ENCODE results near the gene CTSE.

Gene CTSE

GRCh38 chr1:206049919-206050600, 26.4 kb upstream of the CTSE start:
- DNase-seq = no peak

- no peak for DNase-seq
These were observed 25.6 kb upstream of the CTSE start for GRCh38 chr1:206049293-206049692.

GRCh38 chr1:206048582-206048981, 24.9 kb upstream of the CTSE start:
- DNase-seq = no peak

DNA sequence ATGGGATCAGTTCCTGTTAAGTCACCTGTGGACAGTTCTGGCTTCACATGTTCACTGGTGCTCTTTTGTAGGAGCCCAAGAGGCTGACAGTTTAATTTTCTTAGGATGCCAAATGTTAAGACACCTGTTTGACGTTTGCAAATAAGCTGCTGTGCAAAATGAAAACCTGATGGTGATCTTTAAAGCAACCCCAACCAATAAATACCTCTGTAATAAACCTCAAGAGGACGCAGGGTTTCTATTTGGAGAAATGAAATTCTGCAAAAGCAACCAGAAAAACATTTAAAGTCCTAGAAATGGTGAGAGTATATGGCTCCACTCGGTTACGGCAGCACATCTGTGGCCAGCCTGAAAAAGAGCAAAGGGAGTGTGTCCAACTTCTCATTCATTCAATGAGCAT, 23.6 kb upstream of the CTSE start:
- DNase-seq = no peak

DNA sequence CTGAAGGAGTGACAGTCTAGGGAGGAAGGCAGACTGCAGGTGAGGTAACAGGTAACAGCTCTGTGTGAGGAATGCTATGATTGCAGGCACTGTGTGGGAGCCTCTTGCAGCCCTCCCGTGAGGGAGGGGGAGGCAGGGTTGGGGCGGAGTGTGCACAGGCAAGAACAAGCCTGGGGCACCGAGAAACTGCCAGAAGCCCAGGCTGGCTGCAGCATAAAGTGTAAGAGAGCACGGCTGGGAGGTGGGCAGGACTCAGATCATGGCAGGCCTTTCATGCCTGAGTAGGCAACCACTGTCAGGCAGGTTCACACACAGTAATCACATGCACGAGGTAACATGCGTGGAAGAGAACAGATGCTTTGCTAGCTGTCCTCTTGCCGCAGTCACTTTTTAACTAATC, 17.9 kb upstream of the CTSE start:
- no peak for DNase-seq

DNA sequence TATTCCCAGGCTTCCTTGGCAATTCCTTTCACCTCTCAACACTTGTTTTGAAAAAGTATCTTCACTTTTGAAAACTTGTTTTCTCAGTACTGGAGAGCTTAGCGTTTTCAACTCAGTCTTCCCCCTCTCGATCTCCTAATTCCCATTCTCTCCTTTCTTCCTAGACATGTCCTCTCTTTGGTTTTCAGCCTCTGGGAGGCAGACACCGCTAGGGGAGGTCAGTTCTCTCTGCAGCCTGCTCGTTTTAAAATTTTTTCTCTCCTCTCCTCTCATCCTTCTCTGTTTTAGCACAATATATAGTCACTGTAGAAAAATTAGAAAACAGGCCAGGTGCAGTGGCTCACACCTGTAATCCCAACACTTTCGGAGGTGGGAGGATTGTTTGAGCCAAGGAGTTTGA, 16.6 kb upstream of the CTSE start:
- no peak for DNase-seq

DNA sequence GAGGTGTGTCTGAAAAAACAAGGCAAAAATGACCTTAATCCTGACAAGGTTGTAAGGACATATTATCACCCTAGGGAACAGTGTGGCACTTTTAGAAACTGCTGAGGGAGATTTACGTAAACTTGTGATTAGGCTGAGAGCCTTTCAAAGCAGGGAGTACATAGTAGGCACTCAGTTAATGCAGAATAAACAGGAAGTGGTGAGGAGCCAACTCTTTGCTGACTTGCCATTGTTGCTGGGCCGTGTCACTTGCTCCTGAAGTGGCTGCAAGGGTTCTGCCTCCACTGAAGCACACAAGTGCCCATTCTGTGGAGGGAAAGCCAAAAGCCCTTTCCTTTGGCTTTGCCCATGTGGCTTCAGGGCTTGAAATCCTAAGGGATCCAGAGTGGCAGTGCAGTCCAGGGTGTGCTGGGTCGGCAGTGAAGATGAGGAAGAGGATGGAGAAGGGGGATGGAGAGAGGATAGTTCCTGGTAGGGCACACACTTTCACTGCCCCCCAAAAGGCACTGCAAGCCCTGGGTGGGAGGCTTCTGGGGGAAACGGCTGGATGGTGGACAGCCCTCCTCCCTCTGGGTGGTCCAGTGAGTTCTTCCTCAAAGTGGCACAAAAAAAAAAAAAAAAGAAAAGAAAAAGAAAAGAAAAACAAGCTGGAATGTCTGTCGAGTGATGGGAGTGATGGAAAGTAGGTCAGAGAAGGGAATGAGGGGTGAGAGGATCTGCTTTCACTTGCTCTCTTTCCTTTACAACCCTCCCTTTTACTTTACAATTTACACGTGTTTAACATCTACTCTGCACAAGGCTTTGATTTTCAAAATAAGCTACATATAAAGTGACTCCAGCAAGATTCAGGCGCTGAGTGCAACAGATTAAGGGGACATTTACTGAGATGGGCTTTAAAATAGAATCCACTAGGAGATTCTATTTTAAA, 15.6 kb upstream of the CTSE start:
- DNase-seq = no peak

GRCh38 chr1:206037581-206037980, 13.9 kb upstream of the CTSE start:
- no peak for DNase-seq

GRCh38 chr1:206036663-206037455, 13.2 kb upstream of the CTSE start:
- no peak for DNase-seq

GRCh38 chr1:206035027-206035426, 11.3 kb upstream of the CTSE start:
- no peak for DNase-seq

DNA sequence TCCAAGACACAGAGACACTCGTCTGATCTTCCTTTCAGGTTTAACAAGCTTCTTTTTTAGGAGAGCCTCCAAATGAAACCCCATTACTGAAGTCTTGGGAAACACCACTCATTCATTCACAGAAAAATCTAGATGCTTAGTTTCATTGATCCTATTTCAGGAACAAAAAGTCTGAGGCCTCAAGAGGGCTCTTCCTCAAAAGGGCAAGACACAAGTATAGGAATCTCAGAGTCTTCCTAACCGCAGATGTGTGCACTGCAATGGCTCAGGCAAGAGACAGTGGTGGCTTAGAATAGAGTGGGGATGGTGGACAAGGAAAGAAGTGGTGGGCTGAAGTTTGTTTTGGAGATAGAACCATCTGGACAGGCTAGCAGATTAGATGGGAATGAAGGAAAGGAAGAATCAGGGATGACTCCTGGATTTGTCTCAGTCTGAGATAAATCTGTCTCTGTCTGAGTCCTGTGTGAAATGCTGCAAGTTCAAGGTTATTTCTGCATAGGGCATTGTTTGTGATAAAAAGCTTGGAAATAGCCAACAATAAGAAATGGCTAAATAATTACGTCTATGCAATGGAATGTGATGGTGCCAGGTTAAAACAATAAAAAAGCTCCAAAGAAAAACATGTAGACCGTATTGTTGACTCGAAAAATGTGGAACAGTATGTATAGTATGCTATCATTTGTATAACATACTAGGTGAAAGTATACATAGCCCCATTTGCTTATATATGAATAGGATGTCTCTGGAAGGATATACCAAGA, 8.9 kb upstream of the CTSE start:
- no peak for DNase-seq

DNA sequence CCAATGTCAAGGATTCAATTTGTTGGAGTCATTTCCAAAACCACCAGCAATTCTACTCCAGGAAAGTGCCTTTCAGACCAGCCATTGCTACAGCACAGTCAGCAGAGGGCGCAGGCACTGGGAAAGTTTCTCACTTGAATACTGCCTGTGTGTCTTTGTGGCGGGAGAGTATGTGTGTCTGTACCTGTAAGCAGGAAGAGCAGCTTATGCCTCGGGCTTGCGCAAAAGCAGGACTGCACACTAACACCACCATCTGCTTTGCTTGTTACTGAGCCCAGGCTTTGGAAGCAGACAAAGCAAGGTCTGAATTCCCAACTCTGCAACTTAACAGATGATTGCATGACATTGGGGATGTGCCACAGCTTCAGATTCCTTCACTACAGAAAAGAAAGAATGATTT, 7.0 kb upstream of the CTSE start:
- DNase-seq = peak; percentile 73

DNA sequence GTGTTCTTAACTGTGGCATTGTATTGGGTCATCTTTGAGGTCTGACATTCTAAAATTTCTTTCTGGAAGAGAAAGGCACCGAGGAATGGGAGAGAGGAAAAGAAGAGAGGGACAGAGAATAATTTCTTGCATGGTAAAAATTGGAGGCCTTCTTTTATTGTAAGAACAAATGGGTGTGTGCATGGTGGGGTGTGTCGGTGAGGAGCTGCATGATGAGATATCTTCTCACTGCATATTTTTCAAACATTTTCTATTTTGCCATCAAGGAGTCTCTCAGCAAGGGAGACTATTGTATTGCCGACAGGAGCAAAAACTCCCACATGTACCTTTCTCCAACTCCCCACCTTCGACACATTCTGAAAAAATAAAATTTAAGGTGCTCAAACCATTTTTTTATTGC, 6.5 kb upstream of the CTSE start:
- DNase-seq = no peak

DNA sequence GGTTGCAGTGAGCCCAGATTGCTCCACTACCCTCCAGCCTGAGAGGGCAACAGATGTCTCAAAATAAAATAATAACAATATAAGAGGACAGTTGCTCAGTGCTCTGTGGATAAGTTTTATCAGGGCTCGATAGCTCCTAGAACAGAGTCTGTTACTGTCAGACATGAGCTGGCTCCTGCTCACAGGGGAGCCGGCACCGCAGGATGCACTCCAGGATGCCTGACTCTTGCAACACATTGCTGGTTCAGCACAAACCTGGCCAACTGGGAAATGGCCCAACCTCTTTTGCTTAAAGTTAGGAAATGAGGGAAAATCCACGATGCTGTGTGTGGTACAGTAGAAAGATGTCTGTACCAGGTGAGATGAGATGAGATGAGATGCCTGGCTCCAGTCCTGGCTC, 5.8 kb upstream of the CTSE start:
- DNase-seq = no peak

- no peak for DNase-seq
These were observed 1.7 kb upstream of the CTSE start for GRCh38 chr1:206025283-206025820.

- no peak for DNase-seq
These were observed 929 bp downstream of the CTSE start for GRCh38 chr1:206022766-206023165.

DNA sequence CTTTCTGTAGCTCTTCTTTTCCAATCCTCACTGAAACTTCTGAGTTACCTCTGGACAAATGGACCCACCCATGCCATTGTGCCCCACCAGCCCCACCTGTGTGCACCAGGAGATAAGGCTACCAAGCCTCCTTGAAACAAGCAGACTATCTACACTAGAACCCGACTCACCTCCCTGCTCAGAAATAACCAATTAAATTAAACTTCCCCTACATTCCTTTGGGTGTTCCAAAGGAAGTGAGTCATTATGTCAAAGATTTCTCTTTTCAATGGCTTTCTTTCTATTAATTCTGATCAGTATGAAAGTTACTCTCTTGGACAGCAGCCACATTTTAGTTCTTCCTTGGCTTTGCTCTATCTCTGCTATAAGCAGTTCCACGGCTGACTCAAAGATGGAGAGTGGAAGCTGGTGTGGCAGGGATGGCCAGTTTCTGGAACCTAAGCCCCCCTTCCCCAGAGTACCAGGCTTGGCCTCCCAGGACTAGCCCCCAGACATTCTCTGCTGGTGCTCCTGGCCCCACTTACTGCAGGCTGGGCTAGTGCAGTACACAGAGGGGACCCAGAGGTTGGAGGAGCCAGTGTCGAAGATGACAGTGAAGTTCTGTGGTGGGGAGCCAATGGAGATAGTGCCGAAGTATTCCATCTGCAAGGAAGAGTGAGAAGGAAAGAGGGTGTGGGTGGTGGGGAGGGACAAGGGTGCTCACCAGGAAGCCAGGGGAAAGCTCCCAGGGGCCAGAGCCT, 1.9 kb downstream of the CTSE start:
- no peak for DNase-seq

DNA sequence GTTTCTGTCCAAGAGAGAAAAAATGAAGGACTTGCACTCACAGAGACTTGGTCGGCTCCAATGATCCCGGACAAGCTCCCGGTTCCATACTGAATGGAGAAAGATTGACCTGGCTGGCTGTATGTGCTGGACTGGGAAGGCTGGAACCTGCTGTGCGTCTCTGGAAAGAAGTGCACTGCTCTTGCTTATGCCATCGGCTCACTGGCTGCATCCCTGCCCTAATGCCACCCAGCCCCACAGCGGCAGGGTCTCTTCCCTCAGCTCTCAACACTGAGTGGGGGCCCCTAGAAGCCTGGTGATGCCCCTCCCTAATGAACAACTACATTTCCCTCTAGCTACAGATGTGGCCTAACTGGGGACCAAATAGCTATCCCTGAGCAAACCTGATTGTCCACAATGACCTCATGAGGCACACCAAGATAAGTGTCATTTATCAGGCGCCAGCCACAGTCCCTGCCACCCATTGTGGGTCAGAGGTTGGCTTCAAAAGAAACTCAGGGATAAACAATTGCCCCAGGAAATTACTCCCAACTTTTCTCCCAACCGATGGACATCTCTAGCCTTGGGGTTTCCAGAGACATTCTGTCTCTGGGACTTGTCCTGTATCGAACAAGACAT, 2.6 kb downstream of the CTSE start:
- no peak for DNase-seq

DNA sequence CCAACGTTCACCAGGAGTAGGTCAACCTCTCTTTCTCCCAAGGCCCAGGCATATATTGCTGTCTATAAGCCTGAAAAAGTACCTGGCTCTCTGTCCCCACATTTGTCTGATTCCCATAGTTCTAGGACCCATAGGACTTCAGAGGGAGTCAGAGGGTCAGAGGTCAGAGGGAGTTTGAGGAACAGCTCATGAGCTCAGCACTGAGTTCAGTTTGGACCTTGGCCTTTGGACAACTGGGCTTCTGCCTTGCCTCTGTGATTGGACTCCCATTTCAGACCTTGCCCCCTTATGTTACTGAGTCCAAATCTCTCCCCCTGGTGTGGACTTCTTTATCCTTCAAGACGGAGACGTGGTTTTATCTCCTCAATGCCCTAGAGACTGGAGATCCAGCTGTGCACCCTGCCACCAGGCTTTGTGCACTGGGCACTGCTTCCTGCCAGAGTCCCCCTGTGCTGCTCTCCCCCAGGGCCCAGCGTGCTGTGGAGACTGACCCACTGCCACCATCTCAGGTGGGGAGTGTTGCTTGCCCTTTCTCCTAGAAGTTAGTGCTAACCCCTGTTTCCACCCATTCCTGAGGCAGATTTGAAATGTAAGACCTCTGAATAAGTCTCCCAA, 3.2 kb downstream of the CTSE start:
- DNase-seq = no peak

DNA sequence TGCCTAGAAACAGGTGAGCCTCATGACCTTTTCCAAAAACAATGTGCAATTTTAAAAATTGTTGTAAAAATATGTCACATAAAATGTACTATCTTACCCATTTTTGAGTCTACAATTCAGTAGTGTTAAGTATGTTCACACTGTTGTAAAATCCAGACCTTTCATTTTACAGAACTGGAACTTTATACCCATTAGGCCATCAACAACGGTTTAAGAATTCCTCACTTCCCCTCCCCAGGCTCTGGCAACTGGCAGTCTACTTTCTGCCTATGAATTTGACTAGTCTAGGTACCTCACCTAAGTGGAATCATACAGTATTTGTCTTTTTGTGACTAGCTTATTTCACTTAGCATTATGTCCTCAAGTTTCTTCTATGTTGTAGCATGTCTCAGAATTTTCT, 8.6 kb downstream of the CTSE start:
- no peak for DNase-seq

GRCh38 chr1:206014601-206015000, 9.1 kb downstream of the CTSE start:
- no peak for DNase-seq

All from activated CD8-positive, alpha-beta memory T cell treated with anti-CD3 and anti-CD28 coated beads, Interleukin-2, amount 50 U/mL, for 48 hours (primary cell).